NCI-H2107 treated with DMSO at 0.1 percent for 48 hours (cell line): ENCODE results near the gene TAF5.
A peak's percentile ranks its signal among the peaks of the same experiment; 100 is the strongest.
"Not testable (repeated sequence)": the region's sequence is repeated elsewhere in the genome, so short reads cannot be mapped to it uniquely, and the experiment has no call there.

Experiments
- DNase-seq: peaks from one replicate; lab custom pipeline; 2025; ENCODE audit not compliant: unreplicated experiment; lab: John Stamatoyannopoulos, UW

TAF5 gene

GRCh38 chr10:103413564-103413963 lies 45.8 kb downstream of the TAF5 start:
- no peak for DNase-seq

- DNase-seq: no peak
Measured at GRCh38 chr10:103415581-103415980, 47.8 kb downstream of the TAF5 start.

- DNase-seq: peak; percentile 5
Measured at GRCh38 chr10:103416436-103417147, 48.8 kb downstream of the TAF5 start.

GRCh38 chr10:103417148-103417469 lies 49.3 kb downstream of the TAF5 start:
- DNase-seq: not testable (repeated sequence)

GRCh38 chr10:103417601-103418000 lies 49.8 kb downstream of the TAF5 start:
- DNase-seq: no peak

- DNase-seq: no peak
Measured at GRCh38 chr10:103419101-103419500, 51.3 kb downstream of the TAF5 start.

- DNase-seq: no peak
Measured at GRCh38 chr10:103423748-103424147, 56.0 kb downstream of the TAF5 start.

- DNase-seq: no peak
Measured at GRCh38 chr10:103427866-103428265, 60.1 kb downstream of the TAF5 start.

- no peak for DNase-seq
Measured at GRCh38 chr10:103428989-103429643, 61.3 kb downstream of the TAF5 start.

GRCh38 chr10:103429647-103430046 lies 61.9 kb downstream of the TAF5 start:
- DNase-seq: no peak

- no peak for DNase-seq
Measured at GRCh38 chr10:103431902-103432301, 64.1 kb downstream of the TAF5 start.

- no peak for DNase-seq
Measured at GRCh38 chr10:103433858-103434257, 66.1 kb downstream of the TAF5 start.
